Vagina (tissue), 2 donors: ENCODE results near the gene NEK7.

Experiments used
- POLR2A ChIP-seq, 2 donors: fragments of 450-650 bp; IDR thresholded peaks; one replicate each; pipeline ENCODE4 v1.6.1; 2017; ENCODE audit warnings: antibody characterized with exemption in 2 of 2, mild to moderate bottlenecking in 2 of 2, moderate library complexity in 2 of 2
- POLR2AphosphoS5 ChIP-seq, 2 donors: sonication (generic); formaldehyde crosslinking; IDR thresholded peaks; one replicate each; pipeline ENCODE4 v1.9.0; 2017; ENCODE audit warnings: antibody characterized with exemption in 2 of 2, mild to moderate bottlenecking in 2 of 2, low read depth in 1 of 2; ENCODE audit not compliant: insufficient read depth in 1 of 2
- TF ChIP-seq, protein P1 (sequence below), 3 experiments: fragments of 450-650 bp in 2 of 3; fragments of 200-600 bp in 1 of 3; sonication (generic) in 1 of 3; IDR thresholded peaks; one replicate each; pipeline ENCODE4 v1.5.1; 2017 to 2019; ENCODE audit warnings: antibody characterized with exemption in 3 of 3, mild to moderate bottlenecking in 2 of 3, moderate library complexity in 2 of 3

DNA sequence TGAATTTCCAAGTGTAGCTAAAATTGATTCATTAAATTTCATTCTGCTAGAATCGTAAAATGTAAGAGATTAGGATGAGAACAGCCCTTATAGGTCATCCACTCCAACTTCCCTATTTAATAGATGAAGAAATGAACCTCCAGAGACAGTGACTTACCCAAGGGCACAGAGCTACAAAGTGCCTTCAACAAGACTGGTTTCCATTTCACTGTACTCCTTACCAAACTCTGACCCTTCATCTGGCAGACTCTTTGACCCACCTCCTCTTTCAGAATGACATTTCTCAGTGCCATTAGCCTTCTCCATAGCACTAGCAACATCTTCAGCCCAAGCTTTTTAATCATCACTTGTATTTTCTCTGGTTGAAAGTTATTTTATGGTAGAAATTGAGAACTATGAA is 161.3 kb downstream of the NEK7 start:
- TF ChIP-seq POLR2A (IDR thresholded peaks at IDR 0.05) (no peak), POLR2AphosphoS5 (IDR thresholded peaks at IDR 0.05; ENCODE audit: insufficient read depth in 1 of 2, low read depth in 1 of 2) (no peak)
- TF ChIP-seq, protein P1, sequence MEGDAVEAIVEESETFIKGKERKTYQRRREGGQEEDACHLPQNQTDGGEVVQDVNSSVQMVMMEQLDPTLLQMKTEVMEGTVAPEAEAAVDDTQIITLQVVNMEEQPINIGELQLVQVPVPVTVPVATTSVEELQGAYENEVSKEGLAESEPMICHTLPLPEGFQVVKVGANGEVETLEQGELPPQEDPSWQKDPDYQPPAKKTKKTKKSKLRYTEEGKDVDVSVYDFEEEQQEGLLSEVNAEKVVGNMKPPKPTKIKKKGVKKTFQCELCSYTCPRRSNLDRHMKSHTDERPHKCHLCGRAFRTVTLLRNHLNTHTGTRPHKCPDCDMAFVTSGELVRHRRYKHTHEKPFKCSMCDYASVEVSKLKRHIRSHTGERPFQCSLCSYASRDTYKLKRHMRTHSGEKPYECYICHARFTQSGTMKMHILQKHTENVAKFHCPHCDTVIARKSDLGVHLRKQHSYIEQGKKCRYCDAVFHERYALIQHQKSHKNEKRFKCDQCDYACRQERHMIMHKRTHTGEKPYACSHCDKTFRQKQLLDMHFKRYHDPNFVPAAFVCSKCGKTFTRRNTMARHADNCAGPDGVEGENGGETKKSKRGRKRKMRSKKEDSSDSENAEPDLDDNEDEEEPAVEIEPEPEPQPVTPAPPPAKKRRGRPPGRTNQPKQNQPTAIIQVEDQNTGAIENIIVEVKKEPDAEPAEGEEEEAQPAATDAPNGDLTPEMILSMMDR (IDR thresholded peaks at IDR 0.05): no peak
